Naive thymus-derived CD8-positive, alpha-beta T cell (primary cell): ENCODE measurements around the gene WSCD2. TPM values are rescaled to one million over a fixed set of nuclear protein-coding genes. Genes with fewer than 3 reads are reported as not detected.
A peak's percentile ranks its signal among the peaks of the same experiment; 100 is the strongest.

Experiments
- ATAC-seq, 2 donors: fragments of 150-1000 bp; cut with Tn5 transposase in 1 of 2; sonication (Bioruptor Pico), chemical (Tn5 transposase) in 1 of 2; 1 replicate in 1 of 2; 2 replicates in 1 of 2; pipeline ENCODE4 v1.10.0; 2021; ENCODE audit warnings: mild to moderate bottlenecking in 2 of 2, moderate library complexity in 2 of 2
- POLR2A ChIA-PET: fragments of 350-600 bp; sonication (Branson Sonifier 250); formaldehyde crosslinking; loops from one replicate; lab custom pipeline; 2021; ENCODE audit warnings: antibody characterized with exemption; lab: Charles Lee
- DNase-seq, 10 donors: peaks; one replicate each; pipeline versions ENCODE4 v3.0.0 to v3.0.0-alpha.2; 2020 to 2022
- H3K27ac Mint-ChIP-seq, 10 donors: one replicate each; pipeline ENCODE4 v1.8.0; 2020 to 2022; ENCODE audit warnings: mild to moderate bottlenecking in 10 of 10, mixed read lengths in 10 of 10, moderate library complexity in 4 of 10, inconsistent platforms in 1 of 10
- H3K27me3 Mint-ChIP-seq, 5 donors: one replicate each; pipeline ENCODE4 v1.8.0; 2021 to 2022; ENCODE audit warnings: mixed read lengths in 5 of 5
- H3K36me3 Mint-ChIP-seq, 3 donors: one replicate each; pipeline ENCODE4 v1.8.0; 2020 to 2022; ENCODE audit warnings: mixed read lengths in 3 of 3, mild to moderate bottlenecking in 2 of 3, inconsistent platforms in 1 of 3
- H3K4me1 Mint-ChIP-seq, 4 donors: one replicate each; pipeline ENCODE4 v1.8.0; 2021 to 2022; ENCODE audit warnings: mixed read lengths in 4 of 4
- H3K4me3 Mint-ChIP-seq, 10 donors: one replicate each; pipeline ENCODE4 v1.8.0; 2020 to 2022; ENCODE audit warnings: mild to moderate bottlenecking in 10 of 10, mixed read lengths in 10 of 10, moderate library complexity in 6 of 10, inconsistent platforms in 1 of 10
- H3K9me3 Mint-ChIP-seq, 9 donors: one replicate each; pipeline ENCODE4 v1.8.0; 2020 to 2022; ENCODE audit warnings: mixed read lengths in 9 of 9, mild to moderate bottlenecking in 3 of 9, inconsistent platforms in 1 of 9, moderate library complexity in 1 of 9
- polyA plus RNA-seq, 3 donors: library from polyadenylated mRNA; unstranded; fragments of 300-500 nt; fragmentation: Illumina TruSeq; gene quantifications; one replicate each; pipeline ENCODE4 v1.2.3, GENCODE V29; 2021
- total RNA-seq, 8 experiments: library from RNA in 2 of 8; stranded (reverse) in 2 of 8; gene quantifications; one replicate each; pipeline ENCODE4 v1.2.3 and lab custom pipeline; 2021 to 2026

Gene WSCD2
- total RNA-seq = not detected
- not detected for polyA plus RNA-seq
- 0 to 0.09 (median 0) reads per million in 6 experiments for total RNA-seq (lab: John Stamatoyannopoulos, UW)

- no peaks in the 10 kb centered on the region for H3K36me3 Mint-ChIP-seq
- H3K4me1 Mint-ChIP-seq = peaks cover 0 to 6% (median 3%) of the 10 kb centered on the region in 4 donors
- H3K27me3 Mint-ChIP-seq = peaks cover 28 to 73% (median 50%) of the 10 kb centered on the region in 5 donors
- no peak for ATAC-seq
- peaks cover 0 to 21% (median 2%) of the 10 kb centered on the region in 9 donors for H3K9me3 Mint-ChIP-seq
- no peak within 1 kb of the TSS for H3K27ac Mint-ChIP-seq
- POLR2A ChIA-PET = no interaction called here
- DNase-seq = no peak
- peak within 1 kb of the TSS in 6 of 10 donors; percentile 15 to 62 (median 36) for H3K4me3 Mint-ChIP-seq
Measured at GRCh38 chr12:108129017-108129812, at the start of gene WSCD2. WSCD2 (plus strand) TSS chr12:108129288; CDS start chr12:108195833, 66,545 bp downstream.

GRCh38 chr12:108079721-108080120 is 49.4 kb upstream of the WSCD2 start:
- no peak for DNase-seq
- H3K27me3 Mint-ChIP-seq = peaks cover 15 to 50% (median 33%) of the 10 kb centered on the region in 5 donors
- H3K4me3 Mint-ChIP-seq = no peak overlapping the region
- H3K27ac Mint-ChIP-seq = no peak overlapping the region
- peaks cover 0 to 12% (median 0%) of the 10 kb centered on the region in 3 donors for H3K36me3 Mint-ChIP-seq
- POLR2A ChIA-PET = no interaction called here
- ATAC-seq = no peak
- peaks cover 0 to 16% (median 5%) of the 10 kb centered on the region in 9 donors for H3K9me3 Mint-ChIP-seq
- no peaks in the 10 kb centered on the region for H3K4me1 Mint-ChIP-seq

- no peak for DNase-seq
- no peak for ATAC-seq
- peaks cover 0 to 23% (median 8%) of the 10 kb centered on the region in 9 donors for H3K9me3 Mint-ChIP-seq
- H3K27me3 Mint-ChIP-seq = peaks cover 12 to 45% (median 28%) of the 10 kb centered on the region in 5 donors
- H3K27ac Mint-ChIP-seq = no peak overlapping the region
- POLR2A ChIA-PET = no interaction called here
- H3K4me1 Mint-ChIP-seq = no peaks in the 10 kb centered on the region
- peaks cover 0 to 12% (median 0%) of the 10 kb centered on the region in 3 donors for H3K36me3 Mint-ChIP-seq
- H3K4me3 Mint-ChIP-seq = no peak overlapping the region
Measured at GRCh38 chr12:108080363-108080762, 48.7 kb upstream of the WSCD2 start.

GRCh38 chr12:108082485-108082884 is 46.6 kb upstream of the WSCD2 start:
- H3K36me3 Mint-ChIP-seq = peaks cover 0 to 14% (median 0%) of the 10 kb centered on the region in 3 donors
- DNase-seq = no peak
- ATAC-seq = no peak
- H3K4me1 Mint-ChIP-seq = no peaks in the 10 kb centered on the region
- H3K4me3 Mint-ChIP-seq = no peak overlapping the region
- H3K27me3 Mint-ChIP-seq = peaks cover 6 to 36% (median 20%) of the 10 kb centered on the region in 5 donors
- H3K9me3 Mint-ChIP-seq = peaks cover 2 to 35% (median 19%) of the 10 kb centered on the region in 9 donors
- H3K27ac Mint-ChIP-seq = no peak overlapping the region
- POLR2A ChIA-PET = no interaction called here

GRCh38 chr12:108087900-108088299 is 41.2 kb upstream of the WSCD2 start:
- ATAC-seq (no peak), DNase-seq (no peak)
- no peaks in the 10 kb centered on the region for H3K4me1 Mint-ChIP-seq
- peaks cover 17 to 54% (median 32%) of the 10 kb centered on the region in 9 donors for H3K9me3 Mint-ChIP-seq
- H3K27ac Mint-ChIP-seq = no peak overlapping the region
- peaks cover 0 to 24% (median 0%) of the 10 kb centered on the region in 3 donors for H3K36me3 Mint-ChIP-seq
- H3K4me3 Mint-ChIP-seq = no peak overlapping the region
- POLR2A ChIA-PET = no interaction called here
- peaks cover 4 to 31% (median 13%) of the 10 kb centered on the region in 5 donors for H3K27me3 Mint-ChIP-seq

GRCh38 chr12:108090107-108090899 is 38.8 kb upstream of the WSCD2 start:
- Mint-ChIP-seq H3K9me3 (peaks cover 12 to 34% (median 26%) of the 10 kb centered on the region in 9 donors), H3K27me3 (peaks cover 4 to 34% (median 23%) of the 10 kb centered on the region in 5 donors), H3K36me3 (peaks cover 0 to 13% (median 0%) of the 10 kb centered on the region in 3 donors), H3K27ac (no peak overlapping the region), H3K4me3 (no peak overlapping the region), H3K4me1 (no peaks in the 10 kb centered on the region)
- ATAC-seq = no peak
- DNase-seq = no peak
- POLR2A ChIA-PET = no interaction called here

- peak overlapping the region in 1 of 10 donors; percentile 51 for H3K27ac Mint-ChIP-seq
- ATAC-seq (no peak), DNase-seq (no peak)
- no peaks in the 10 kb centered on the region for H3K4me1 Mint-ChIP-seq
- H3K36me3 Mint-ChIP-seq = peaks cover 0 to 13% (median 0%) of the 10 kb centered on the region in 3 donors
- peaks cover 12 to 31% (median 23%) of the 10 kb centered on the region in 9 donors for H3K9me3 Mint-ChIP-seq
- no peak overlapping the region for H3K4me3 Mint-ChIP-seq
- H3K27me3 Mint-ChIP-seq = peaks cover 4 to 34% (median 23%) of the 10 kb centered on the region in 5 donors
- POLR2A ChIA-PET = no interaction called here
Measured at GRCh38 chr12:108090932-108091678, 38.0 kb upstream of the WSCD2 start.

GRCh38 chr12:108091679-108092051 is 37.4 kb upstream of the WSCD2 start:
- no peaks in the 10 kb centered on the region for H3K4me1 Mint-ChIP-seq
- peaks cover 4 to 34% (median 23%) of the 10 kb centered on the region in 5 donors for H3K27me3 Mint-ChIP-seq
- no peak for ATAC-seq
- no peak for DNase-seq
- H3K36me3 Mint-ChIP-seq = peaks cover 0 to 13% (median 0%) of the 10 kb centered on the region in 3 donors
- no peak overlapping the region for H3K4me3 Mint-ChIP-seq
- peak overlapping the region in 1 of 10 donors; percentile 51 for H3K27ac Mint-ChIP-seq
- POLR2A ChIA-PET = no interaction called here
- peaks cover 12 to 31% (median 23%) of the 10 kb centered on the region in 9 donors for H3K9me3 Mint-ChIP-seq

GRCh38 chr12:108093209-108093608 is 35.9 kb upstream of the WSCD2 start:
- peaks cover 4 to 39% (median 23%) of the 10 kb centered on the region in 5 donors for H3K27me3 Mint-ChIP-seq
- peaks cover 6 to 15% (median 10%) of the 10 kb centered on the region in 9 donors for H3K9me3 Mint-ChIP-seq
- H3K4me3 Mint-ChIP-seq = no peak overlapping the region
- ATAC-seq (no peak), DNase-seq (no peak)
- POLR2A ChIA-PET = no interaction called here
- H3K36me3 Mint-ChIP-seq = peaks cover 0 to 4% (median 0%) of the 10 kb centered on the region in 3 donors
- H3K27ac Mint-ChIP-seq = peak overlapping the region in 1 of 10 donors; percentile 27
- H3K4me1 Mint-ChIP-seq = no peaks in the 10 kb centered on the region

GRCh38 chr12:108094056-108094649 is 34.9 kb upstream of the WSCD2 start:
- no peak overlapping the region for H3K4me3 Mint-ChIP-seq
- H3K27me3 Mint-ChIP-seq = peaks cover 4 to 41% (median 23%) of the 10 kb centered on the region in 5 donors
- no peak overlapping the region for H3K27ac Mint-ChIP-seq
- H3K36me3 Mint-ChIP-seq = no peaks in the 10 kb centered on the region
- ATAC-seq = no peak
- no peak for DNase-seq
- peaks cover 0 to 10% (median 2%) of the 10 kb centered on the region in 9 donors for H3K9me3 Mint-ChIP-seq
- H3K4me1 Mint-ChIP-seq = no peaks in the 10 kb centered on the region
- POLR2A ChIA-PET = no interaction called here

GRCh38 chr12:108097160-108097911 is 31.8 kb upstream of the WSCD2 start:
- H3K4me1 Mint-ChIP-seq = no peaks in the 10 kb centered on the region
- no peaks in the 10 kb centered on the region for H3K36me3 Mint-ChIP-seq
- H3K9me3 Mint-ChIP-seq = no peaks in the 10 kb centered on the region
- H3K4me3 Mint-ChIP-seq = no peak overlapping the region
- DNase-seq (no peak), ATAC-seq (no peak)
- POLR2A ChIA-PET = no interaction called here
- peaks cover 3 to 30% (median 25%) of the 10 kb centered on the region in 5 donors for H3K27me3 Mint-ChIP-seq
- H3K27ac Mint-ChIP-seq = no peak overlapping the region
